Activated CD4-positive, alpha-beta T cell treated with anti-CD3 and anti-CD28 coated beads, Interleukin-2, amount 10 ng/mL, durations not matched to agents 24 days and 14 days (primary cell): ENCODE data around the gene TTPAL. TPM values are rescaled to one million over a fixed set of nuclear protein-coding genes. Genes with fewer than 3 reads are reported as not detected.
"Not testable (repeated sequence)": the region's sequence is repeated elsewhere in the genome, so short reads cannot be mapped to it uniquely, and the experiment has no call there.

ENCODE experiments used
- DNase-seq: peaks from one replicate; pipeline ENCODE4 v3.0.0; 2022
- H3K27ac Mint-ChIP-seq: one replicate; pipeline ENCODE4 v1.8.0; 2022; ENCODE audit warnings: mild to moderate bottlenecking, mixed read lengths
- H3K27me3 Mint-ChIP-seq: one replicate; pipeline ENCODE4 v1.8.0; 2022; ENCODE audit warnings: mixed read lengths
- H3K36me3 Mint-ChIP-seq: one replicate; pipeline ENCODE4 v1.8.0; 2022; ENCODE audit warnings: low read depth, mild to moderate bottlenecking, mixed read lengths
- H3K4me1 Mint-ChIP-seq: one replicate; pipeline ENCODE4 v1.8.0; 2021; ENCODE audit warnings: mixed read lengths
- H3K4me3 Mint-ChIP-seq: one replicate; pipeline ENCODE4 v1.8.0; 2022; ENCODE audit warnings: mild to moderate bottlenecking, moderate library complexity, mixed read lengths
- H3K9me3 Mint-ChIP-seq: one replicate; pipeline ENCODE4 v1.8.0; 2021; ENCODE audit warnings: mixed read lengths
- intact Hi-C: fragments of 100-400 bp; cut with micrococcal nuclease; formaldehyde crosslinking; loops from one replicate; pipeline ENCODE4 v1.15.1; 2023
- total RNA-seq: library from RNA; stranded (reverse); gene quantifications from 2 replicates; pipeline ENCODE4 v1.2.3, GENCODE V29; 2022

TTPAL gene
- total RNA-seq, 1 donor from 2014 or later, result 22.6 TPM

GRCh38 chr20:44467289-44467883, 8.3 kb upstream of the TTPAL start:
- Mint-ChIP-seq H3K36me3 (no peaks in the 10 kb centered on the region), H3K9me3 (no peaks in the 10 kb centered on the region), H3K4me1 (no peaks in the 10 kb centered on the region), H3K4me3 (no peak overlapping the region), H3K27ac (no peak overlapping the region), H3K27me3 (peaks cover 2% of the 10 kb centered on the region)
- no peak for DNase-seq
- intact Hi-C loops, result no loop called here

- intact Hi-C loops, result no loop called here
- Mint-ChIP-seq H3K27ac (no peak overlapping the region), H3K4me1 (no peaks in the 10 kb centered on the region), H3K9me3 (no peaks in the 10 kb centered on the region), H3K4me3 (no peak overlapping the region), H3K36me3 (no peaks in the 10 kb centered on the region), H3K27me3 (peaks cover 2% of the 10 kb centered on the region)
- no peak for DNase-seq
Measured at GRCh38 chr20:44468044-44468782, 7.5 kb upstream of the TTPAL start.

- intact Hi-C loops, result loop anchor here (10.0 kb wide), 1 partner anchor 86 kb away; no protein-coding TSS in a partner anchor
- no peaks in the 10 kb centered on the region for H3K27me3 Mint-ChIP-seq
- H3K9me3 Mint-ChIP-seq, result no peaks in the 10 kb centered on the region
- H3K36me3 Mint-ChIP-seq, result no peaks in the 10 kb centered on the region
- no peak overlapping the region for H3K4me3 Mint-ChIP-seq
- H3K27ac Mint-ChIP-seq, result no peak overlapping the region
- no peaks in the 10 kb centered on the region for H3K4me1 Mint-ChIP-seq
- DNase-seq, result no peak
Measured at GRCh38 chr20:44470327-44470726, 5.3 kb upstream of the TTPAL start.

- no peaks in the 10 kb centered on the region for H3K9me3 Mint-ChIP-seq
- H3K4me1 Mint-ChIP-seq, result peaks cover 4% of the 10 kb centered on the region
- H3K27ac Mint-ChIP-seq, result no peak overlapping the region
- DNase-seq, result no peak
- H3K4me3 Mint-ChIP-seq, result no peak overlapping the region
- intact Hi-C loops, result loop anchor here (10.0 kb wide), 1 partner anchor 87 kb away; no protein-coding TSS in a partner anchor
- no peaks in the 10 kb centered on the region for H3K27me3 Mint-ChIP-seq
- H3K36me3 Mint-ChIP-seq, result no peaks in the 10 kb centered on the region
Measured at GRCh38 chr20:44471481-44471882, 4.2 kb upstream of the TTPAL start.

- DNase-seq, H3K27ac Mint-ChIP-seq, H3K4me3 Mint-ChIP-seq, H3K9me3 Mint-ChIP-seq, H3K27me3 Mint-ChIP-seq, H3K36me3 Mint-ChIP-seq: not testable (repeated sequence)
- H3K4me1 Mint-ChIP-seq, result peaks cover 11% of the 10 kb centered on the region
- intact Hi-C loops, result loop anchor here (10.0 kb wide), 1 partner anchor 87 kb away; no protein-coding TSS in a partner anchor
Measured at GRCh38 chr20:44472283-44472682, 3.4 kb upstream of the TTPAL start.

GRCh38 chr20:44475372-44475693, 341 bp upstream of the TTPAL start:
- Mint-ChIP-seq H3K36me3 (peaks cover 3% of the 10 kb centered on the region), H3K9me3 (no peaks in the 10 kb centered on the region), H3K27me3 (no peaks in the 10 kb centered on the region)

GRCh38 chr20:44477151-44477550, 1.5 kb downstream of the TTPAL start:
- Mint-ChIP-seq H3K27me3 (no peaks in the 10 kb centered on the region), H3K27ac (no peak overlapping the region), H3K4me3 (peak overlapping the region; percentile 99), H3K9me3 (no peaks in the 10 kb centered on the region), H3K4me1 (peaks cover 12% of the 10 kb centered on the region), H3K36me3 (peaks cover 17% of the 10 kb centered on the region)
- intact Hi-C loops, result loop anchor here (10.0 kb wide), 1 partner anchor 92 kb away; no protein-coding TSS in a partner anchor
- no peak for DNase-seq

More at GRCh38 chr20:44475372-44475693, 341 bp upstream of the TTPAL start:
- peak overlapping the region; percentile 99 for H3K4me3 Mint-ChIP-seq
- no peak for DNase-seq
- H3K27ac Mint-ChIP-seq, result peak overlapping the region; percentile 99
- peaks cover 12% of the 10 kb centered on the region for H3K4me1 Mint-ChIP-seq
- intact Hi-C loops, result loop anchor here (1.0 to 10.0 kb wide), 5 partner anchors 91 to 265 kb away; partner anchors contain the start of genes FITM2 and OSER1

- no peak for DNase-seq
- Mint-ChIP-seq H3K4me3 (no peak overlapping the region), H3K9me3 (no peaks in the 10 kb centered on the region), H3K36me3 (peaks cover 17% of the 10 kb centered on the region), H3K27ac (no peak overlapping the region), H3K27me3 (no peaks in the 10 kb centered on the region), H3K4me1 (peaks cover 12% of the 10 kb centered on the region)
- intact Hi-C loops, result loop anchor here (10.0 kb wide), 1 partner anchor 93 kb away; no protein-coding TSS in a partner anchor
Measured at GRCh38 chr20:44478206-44478605, 2.5 kb downstream of the TTPAL start.

GRCh38 chr20:44479643-44480042, 4.0 kb downstream of the TTPAL start:
- no peaks in the 10 kb centered on the region for H3K27me3 Mint-ChIP-seq
- no peak for DNase-seq
- intact Hi-C loops, result loop anchor here (10.0 kb wide), 1 partner anchor 95 kb away; no protein-coding TSS in a partner anchor
- no peak overlapping the region for H3K27ac Mint-ChIP-seq
- H3K9me3 Mint-ChIP-seq, result no peaks in the 10 kb centered on the region
- H3K4me1 Mint-ChIP-seq, result peaks cover 12% of the 10 kb centered on the region
- no peak overlapping the region for H3K4me3 Mint-ChIP-seq
- H3K36me3 Mint-ChIP-seq, result peaks cover 24% of the 10 kb centered on the region

- DNase-seq, result no peak
- Mint-ChIP-seq H3K27ac (no peak overlapping the region), H3K4me1 (peaks cover 13% of the 10 kb centered on the region), H3K36me3 (peaks cover 25% of the 10 kb centered on the region), H3K4me3 (no peak overlapping the region), H3K9me3 (no peaks in the 10 kb centered on the region), H3K27me3 (no peaks in the 10 kb centered on the region)
- intact Hi-C loops, result no loop called here
Measured at GRCh38 chr20:44480097-44480496, 4.4 kb downstream of the TTPAL start.

- Mint-ChIP-seq H3K9me3 (no peaks in the 10 kb centered on the region), H3K4me3 (no peak overlapping the region), H3K27me3 (no peaks in the 10 kb centered on the region), H3K27ac (no peak overlapping the region), H3K4me1 (peaks cover 7% of the 10 kb centered on the region), H3K36me3 (peaks cover 33% of the 10 kb centered on the region)
- intact Hi-C loops, result no loop called here
- DNase-seq, result no peak
Measured at GRCh38 chr20:44481719-44482416, 6.2 kb downstream of the TTPAL start.

- DNase-seq, result no peak
- intact Hi-C loops, result no loop called here
- peaks cover 33% of the 10 kb centered on the region for H3K36me3 Mint-ChIP-seq
- no peak overlapping the region for H3K27ac Mint-ChIP-seq
- H3K4me3 Mint-ChIP-seq, result no peak overlapping the region
- H3K9me3 Mint-ChIP-seq, result no peaks in the 10 kb centered on the region
- H3K4me1 Mint-ChIP-seq, result peaks cover 2% of the 10 kb centered on the region
- no peaks in the 10 kb centered on the region for H3K27me3 Mint-ChIP-seq
Measured at GRCh38 chr20:44483112-44483511, 7.4 kb downstream of the TTPAL start.

- Mint-ChIP-seq H3K9me3 (no peaks in the 10 kb centered on the region), H3K4me1 (peaks cover 4% of the 10 kb centered on the region), H3K27me3 (no peaks in the 10 kb centered on the region), H3K27ac (no peak overlapping the region), H3K36me3 (peaks cover 49% of the 10 kb centered on the region), H3K4me3 (no peak overlapping the region)
- no peak for DNase-seq
- intact Hi-C loops, result no loop called here
Measured at GRCh38 chr20:44485078-44485829, 9.6 kb downstream of the TTPAL start.
